NB4 (cell line): ENCODE measurements around the gene GFER.

ENCODE experiments used
- POLR2A ChIP-seq: IDR thresholded peaks from 2 replicates; pipeline ENCODE4 v1.6.1; 2011; ENCODE audit warnings: mild to moderate bottlenecking; ENCODE audit not compliant: insufficient read length; ENCODE audit errors: extremely low read depth
- TF ChIP-seq, protein P1 (sequence below): IDR thresholded peaks from one replicate; pipeline ENCODE4 v1.5.1; 2012; ENCODE audit warnings: low read depth, low read length

- TF ChIP-seq POLR2A, result no peak
- TF ChIP-seq, protein P1, sequence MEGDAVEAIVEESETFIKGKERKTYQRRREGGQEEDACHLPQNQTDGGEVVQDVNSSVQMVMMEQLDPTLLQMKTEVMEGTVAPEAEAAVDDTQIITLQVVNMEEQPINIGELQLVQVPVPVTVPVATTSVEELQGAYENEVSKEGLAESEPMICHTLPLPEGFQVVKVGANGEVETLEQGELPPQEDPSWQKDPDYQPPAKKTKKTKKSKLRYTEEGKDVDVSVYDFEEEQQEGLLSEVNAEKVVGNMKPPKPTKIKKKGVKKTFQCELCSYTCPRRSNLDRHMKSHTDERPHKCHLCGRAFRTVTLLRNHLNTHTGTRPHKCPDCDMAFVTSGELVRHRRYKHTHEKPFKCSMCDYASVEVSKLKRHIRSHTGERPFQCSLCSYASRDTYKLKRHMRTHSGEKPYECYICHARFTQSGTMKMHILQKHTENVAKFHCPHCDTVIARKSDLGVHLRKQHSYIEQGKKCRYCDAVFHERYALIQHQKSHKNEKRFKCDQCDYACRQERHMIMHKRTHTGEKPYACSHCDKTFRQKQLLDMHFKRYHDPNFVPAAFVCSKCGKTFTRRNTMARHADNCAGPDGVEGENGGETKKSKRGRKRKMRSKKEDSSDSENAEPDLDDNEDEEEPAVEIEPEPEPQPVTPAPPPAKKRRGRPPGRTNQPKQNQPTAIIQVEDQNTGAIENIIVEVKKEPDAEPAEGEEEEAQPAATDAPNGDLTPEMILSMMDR, result no peak
Measured at GRCh38 chr16:2001456-2002355, 17.7 kb downstream of the GFER start.
